GM10266 (cell line): ENCODE results near the gene NUP210.

ENCODE experiments used
- DNase-seq: peaks from one replicate; pipeline ENCODE4 v3.0.0; 2012; ENCODE audit errors: extremely low spot score
- CTCF ChIP-seq: IDR thresholded peaks from 2 replicates; pipeline ENCODE4 v1.5.1; 2012; ENCODE audit warnings: mild to moderate bottlenecking, low read depth; ENCODE audit not compliant: control insufficient read depth, insufficient read depth; ENCODE audit errors: missing control alignments

Gene NUP210

GRCh38 chr3:13365390-13366379 is 54.4 kb downstream of the NUP210 start:
- no peak for TF ChIP-seq CTCF
- no peak for DNase-seq

GRCh38 chr3:13364602-13365271 is 55.4 kb downstream of the NUP210 start:
- no peak for TF ChIP-seq CTCF
- DNase-seq, result no peak

- TF ChIP-seq CTCF, result no peak
- DNase-seq, result no peak
Observed at GRCh38 chr3:13362551-13362950, 57.6 kb downstream of the NUP210 start.

- DNase-seq, result no peak
- TF ChIP-seq CTCF, result no peak
Observed at GRCh38 chr3:13359916-13360315, 60.2 kb downstream of the NUP210 start.

GRCh38 chr3:13358643-13359042 is 61.5 kb downstream of the NUP210 start:
- no peak for DNase-seq
- no peak for TF ChIP-seq CTCF

GRCh38 chr3:13358051-13358450 is 62.1 kb downstream of the NUP210 start:
- no peak for TF ChIP-seq CTCF
- no peak for DNase-seq

- TF ChIP-seq CTCF, result no peak
- DNase-seq, result no peak
Observed at GRCh38 chr3:13357074-13357473, 63.0 kb downstream of the NUP210 start.
